Hepatocyte (in vitro differentiated cells): ENCODE measurements around the gene INSRR.

Experiments used
- CTCF ChIP-seq: fragments of 200-600 bp; sonication (generic); IDR thresholded peaks from 2 replicates; pipeline ENCODE4 v1.5.1; 2016; ENCODE audit warnings: antibody characterized with exemption, mild to moderate bottlenecking; ENCODE audit not compliant: poor library complexity
- EZH2 ChIP-seq: fragments of 200-600 bp; sonication (generic); IDR thresholded peaks from 2 replicates; pipeline ENCODE4 v1.6.1; 2016; ENCODE audit warnings: antibody characterized with exemption, mild to moderate bottlenecking, borderline replicate concordance

GRCh38 chr1:156858959-156859522, at the start of gene INSRR:
- TF ChIP-seq EZH2 (no peak), CTCF (no peak)
